GM13977 (cell line): ENCODE data around the gene EXOSC2.

Experiments used
- DNase-seq: peaks from one replicate; pipeline ENCODE4 v3.0.0; 2012; ENCODE audit warnings: low spot score
- CTCF ChIP-seq: IDR thresholded peaks from 2 replicates; pipeline ENCODE4 v1.5.1; 2012; ENCODE audit warnings: mild to moderate bottlenecking, control low read depth; ENCODE audit not compliant: insufficient read depth; ENCODE audit errors: extremely low read depth, missing control alignments
- in situ Hi-C: fragments of 300-500 bp; cut with MboI; formaldehyde crosslinking; loops from one replicate; pipeline ENCODE4 v1.12.0; 2022; ENCODE audit warnings: low sequenced_read_pairs, low pct_unique_long_range_greater_than_20kb, mixed read lengths, inconsistent platforms; ENCODE audit not compliant: unreplicated experiment

EXOSC2 gene

GRCh38 chr9:130714586-130715110 lies 21.1 kb downstream of the EXOSC2 start:
- no peak for DNase-seq
- in situ Hi-C loops, result loop anchor here (10.0 to 25.0 kb wide), 3 partner anchors 50 to 323 kb away; no protein-coding TSS in a partner anchor
- TF ChIP-seq CTCF, result no peak

- TF ChIP-seq CTCF, result no peak
- no peak for DNase-seq
- in situ Hi-C loops, result loop anchor here (10.0 to 25.0 kb wide), 3 partner anchors 50 to 322 kb away; no protein-coding TSS in a partner anchor
Observed at GRCh38 chr9:130715270-130715669, 21.7 kb downstream of the EXOSC2 start.

- no peak for TF ChIP-seq CTCF
- DNase-seq, result no peak
- in situ Hi-C loops, result loop anchor here (10.0 to 25.0 kb wide), 3 partner anchors 46 to 319 kb away; no protein-coding TSS in a partner anchor
Observed at GRCh38 chr9:130718562-130718961, 25.0 kb downstream of the EXOSC2 start.

- no peak for TF ChIP-seq CTCF
- no peak for DNase-seq
- in situ Hi-C loops, result loop anchor here (25.0 kb wide), 1 partner anchor 317 kb away; no protein-coding TSS in a partner anchor
Observed at GRCh38 chr9:130720762-130721161, 27.2 kb downstream of the EXOSC2 start.

GRCh38 chr9:130728721-130729120 lies 35.1 kb downstream of the EXOSC2 start:
- DNase-seq, result no peak
- no peak for TF ChIP-seq CTCF
- in situ Hi-C loops, result no loop called here

GRCh38 chr9:130729145-130729544 lies 35.6 kb downstream of the EXOSC2 start:
- in situ Hi-C loops, result no loop called here
- TF ChIP-seq CTCF, result no peak

More at GRCh38 chr9:130729145-130729544, 35.6 kb downstream of the EXOSC2 start:
- no peak for DNase-seq
